Activated CD4-positive, alpha-beta memory T cell treated with anti-CD3 and anti-CD28 coated beads, Interleukin-2, amount 10 ng/mL, durations not matched to agents 7 days and 5 days (primary cell): ENCODE data around the gene COPS8. TPM values are rescaled to one million over a fixed set of nuclear protein-coding genes. Genes with fewer than 3 reads are reported as not detected.

ENCODE experiments used
- CTCF ChIA-PET: fragments of 350-600 bp; sonication (Branson Sonifier 250); formaldehyde crosslinking; loops from one replicate; lab custom pipeline; 2021; ENCODE audit warnings: antibody characterized with exemption, inconsistent platforms; lab: Charles Lee
- POLR2A ChIA-PET: fragments of 350-600 bp; sonication (Branson Sonifier 250); formaldehyde crosslinking; loops from one replicate; lab custom pipeline; 2021; ENCODE audit warnings: antibody characterized with exemption; lab: Charles Lee
- DNase-seq: peaks from one replicate; pipeline ENCODE4 v3.0.0-alpha.2; 2020
- H3K27ac Mint-ChIP-seq: one replicate; pipeline ENCODE4 v1.8.0; 2021; ENCODE audit warnings: mild to moderate bottlenecking, mixed read lengths
- H3K27me3 Mint-ChIP-seq: one replicate; pipeline ENCODE4 v1.8.0; 2021; ENCODE audit warnings: mixed read lengths
- H3K36me3 Mint-ChIP-seq: one replicate; pipeline ENCODE4 v1.8.0; 2021; ENCODE audit warnings: low read depth, mixed read lengths
- H3K4me1 Mint-ChIP-seq: one replicate; pipeline ENCODE4 v1.8.0; 2021; ENCODE audit warnings: mixed read lengths
- H3K4me3 Mint-ChIP-seq: one replicate; pipeline ENCODE4 v1.8.0; 2021; ENCODE audit warnings: mild to moderate bottlenecking, mixed read lengths
- H3K9me3 Mint-ChIP-seq: one replicate; pipeline ENCODE4 v1.8.0; 2021; ENCODE audit warnings: mixed read lengths
- total RNA-seq, 2 experiments: library from RNA; stranded (reverse); gene quantifications; one replicate each; pipeline ENCODE4 v1.2.3, GENCODE V29; 2021

COPS8 gene
- total RNA-seq, 2 experiments from 2014 or later = 42.6 to 44.0 TPM

- H3K27me3 Mint-ChIP-seq = no peaks in the 10 kb centered on the region
- H3K27ac Mint-ChIP-seq = no peak overlapping the region
- H3K36me3 Mint-ChIP-seq = peaks cover 35% of the 10 kb centered on the region
- no peak for DNase-seq
- no peak overlapping the region for H3K4me3 Mint-ChIP-seq
- CTCF ChIA-PET = interaction anchor here (0.9 to 1.8 kb wide), 2 partner anchors 11 to 26 kb away, joined by 3 to 4 read pairs; partner anchors contain the start of gene COPS8
- no peaks in the 10 kb centered on the region for H3K4me1 Mint-ChIP-seq
- no peaks in the 10 kb centered on the region for H3K9me3 Mint-ChIP-seq
- POLR2A ChIA-PET = interaction anchor here (3.3 kb wide), 1 partner anchor 10 kb away, joined by 21 read pairs; the partner anchor contains the start of gene COPS8
Measured at GRCh38 chr2:237096201-237096600, 10.5 kb downstream of the COPS8 start.

- ChIA-PET CTCF (interaction anchor here (1.8 kb wide), 1 partner anchor 12 kb away, joined by 4 read pairs; the partner anchor contains the start of gene COPS8), POLR2A (interaction anchor here (3.3 kb wide), 1 partner anchor 11 kb away, joined by 21 read pairs; the partner anchor contains the start of gene COPS8)
- no peak overlapping the region for H3K4me3 Mint-ChIP-seq
- DNase-seq = no peak
- H3K36me3 Mint-ChIP-seq = peaks cover 40% of the 10 kb centered on the region
- no peak overlapping the region for H3K27ac Mint-ChIP-seq
- H3K9me3 Mint-ChIP-seq = no peaks in the 10 kb centered on the region
- no peaks in the 10 kb centered on the region for H3K27me3 Mint-ChIP-seq
- no peaks in the 10 kb centered on the region for H3K4me1 Mint-ChIP-seq
Measured at GRCh38 chr2:237096911-237097310, 11.2 kb downstream of the COPS8 start.

GRCh38 chr2:237097326-237097910 lies 11.7 kb downstream of the COPS8 start:
- H3K27me3 Mint-ChIP-seq = no peaks in the 10 kb centered on the region
- POLR2A ChIA-PET = interaction anchor here (3.3 kb wide), 1 partner anchor 11 kb away, joined by 21 read pairs; the partner anchor contains the start of gene COPS8
- H3K4me1 Mint-ChIP-seq = no peaks in the 10 kb centered on the region
- no peaks in the 10 kb centered on the region for H3K9me3 Mint-ChIP-seq
- peaks cover 40% of the 10 kb centered on the region for H3K36me3 Mint-ChIP-seq
- no peak overlapping the region for H3K27ac Mint-ChIP-seq
- CTCF ChIA-PET = no interaction called here
- H3K4me3 Mint-ChIP-seq = no peak overlapping the region
- no peak for DNase-seq

- ChIA-PET POLR2A (interaction anchor here (1.0 kb wide), 1 partner anchor 12 kb away, joined by 3 read pairs; no protein-coding TSS in a partner anchor), CTCF (no interaction called here)
- Mint-ChIP-seq H3K9me3 (no peaks in the 10 kb centered on the region), H3K4me3 (no peak overlapping the region), H3K4me1 (no peaks in the 10 kb centered on the region), H3K27me3 (no peaks in the 10 kb centered on the region), H3K27ac (no peak overlapping the region), H3K36me3 (peaks cover 40% of the 10 kb centered on the region)
- no peak for DNase-seq
Measured at GRCh38 chr2:237097911-237098702, 12.4 kb downstream of the COPS8 start.

GRCh38 chr2:237099804-237100203 lies 14.1 kb downstream of the COPS8 start:
- H3K36me3 Mint-ChIP-seq = peaks cover 29% of the 10 kb centered on the region
- no peaks in the 10 kb centered on the region for H3K27me3 Mint-ChIP-seq
- ChIA-PET CTCF (no interaction called here), POLR2A (interaction anchor here (2.7 kb wide), 1 partner anchor 14 kb away, joined by 9 read pairs; the partner anchor contains the start of gene COPS8)
- no peak overlapping the region for H3K4me3 Mint-ChIP-seq
- H3K4me1 Mint-ChIP-seq = no peaks in the 10 kb centered on the region
- no peaks in the 10 kb centered on the region for H3K9me3 Mint-ChIP-seq
- no peak for DNase-seq
- H3K27ac Mint-ChIP-seq = no peak overlapping the region

GRCh38 chr2:237101118-237101979 lies 15.7 kb downstream of the COPS8 start:
- no peak overlapping the region for H3K27ac Mint-ChIP-seq
- peaks cover 26% of the 10 kb centered on the region for H3K36me3 Mint-ChIP-seq
- ChIA-PET CTCF (no interaction called here), POLR2A (interaction anchor here (2.7 kb wide), 1 partner anchor 16 kb away, joined by 9 read pairs; the partner anchor contains the start of gene COPS8)
- H3K4me1 Mint-ChIP-seq = no peaks in the 10 kb centered on the region
- DNase-seq = no peak
- H3K9me3 Mint-ChIP-seq = no peaks in the 10 kb centered on the region
- no peaks in the 10 kb centered on the region for H3K27me3 Mint-ChIP-seq
- no peak overlapping the region for H3K4me3 Mint-ChIP-seq

- no peaks in the 10 kb centered on the region for H3K9me3 Mint-ChIP-seq
- H3K4me1 Mint-ChIP-seq = no peaks in the 10 kb centered on the region
- no peak overlapping the region for H3K4me3 Mint-ChIP-seq
- ChIA-PET POLR2A (no interaction called here), CTCF (no interaction called here)
- H3K36me3 Mint-ChIP-seq = peaks cover 17% of the 10 kb centered on the region
- no peaks in the 10 kb centered on the region for H3K27me3 Mint-ChIP-seq
- no peak for DNase-seq
- no peak overlapping the region for H3K27ac Mint-ChIP-seq
Measured at GRCh38 chr2:237102428-237102827, 16.7 kb downstream of the COPS8 start.

- ChIA-PET POLR2A (no interaction called here), CTCF (no interaction called here)
- Mint-ChIP-seq H3K4me1 (no peaks in the 10 kb centered on the region), H3K27ac (no peak overlapping the region), H3K36me3 (peaks cover 3% of the 10 kb centered on the region), H3K9me3 (no peaks in the 10 kb centered on the region), H3K27me3 (no peaks in the 10 kb centered on the region), H3K4me3 (no peak overlapping the region)
- DNase-seq = no peak
Measured at GRCh38 chr2:237109421-237109934, 23.8 kb downstream of the COPS8 start.

GRCh38 chr2:237113026-237113795 lies 27.5 kb downstream of the COPS8 start:
- ChIA-PET POLR2A (no interaction called here), CTCF (interaction anchor here (2.1 kb wide), 1 partner anchor 9 kb away, joined by 4 read pairs; no protein-coding TSS in a partner anchor)
- Mint-ChIP-seq H3K4me3 (no peak overlapping the region), H3K27ac (no peak overlapping the region), H3K4me1 (no peaks in the 10 kb centered on the region), H3K9me3 (no peaks in the 10 kb centered on the region), H3K36me3 (no peaks in the 10 kb centered on the region), H3K27me3 (no peaks in the 10 kb centered on the region)
- no peak for DNase-seq

GRCh38 chr2:237115870-237116269 lies 30.2 kb downstream of the COPS8 start:
- DNase-seq = no peak
- ChIA-PET POLR2A (no interaction called here), CTCF (no interaction called here)
- no peaks in the 10 kb centered on the region for H3K9me3 Mint-ChIP-seq
- no peak overlapping the region for H3K4me3 Mint-ChIP-seq
- H3K27ac Mint-ChIP-seq = no peak overlapping the region
- no peaks in the 10 kb centered on the region for H3K36me3 Mint-ChIP-seq
- no peaks in the 10 kb centered on the region for H3K4me1 Mint-ChIP-seq
- H3K27me3 Mint-ChIP-seq = no peaks in the 10 kb centered on the region

- Mint-ChIP-seq H3K4me1 (no peaks in the 10 kb centered on the region), H3K9me3 (no peaks in the 10 kb centered on the region), H3K36me3 (no peaks in the 10 kb centered on the region), H3K27ac (no peak overlapping the region), H3K27me3 (no peaks in the 10 kb centered on the region), H3K4me3 (no peak overlapping the region)
- ChIA-PET CTCF (no interaction called here), POLR2A (no interaction called here)
- no peak for DNase-seq
Measured at GRCh38 chr2:237116431-237116830, 30.7 kb downstream of the COPS8 start.

GRCh38 chr2:237118025-237118424 lies 32.3 kb downstream of the COPS8 start:
- ChIA-PET CTCF (no interaction called here), POLR2A (no interaction called here)
- no peaks in the 10 kb centered on the region for H3K9me3 Mint-ChIP-seq
- no peak overlapping the region for H3K27ac Mint-ChIP-seq
- H3K4me3 Mint-ChIP-seq = no peak overlapping the region
- no peaks in the 10 kb centered on the region for H3K27me3 Mint-ChIP-seq
- DNase-seq = no peak
- H3K36me3 Mint-ChIP-seq = no peaks in the 10 kb centered on the region
- no peaks in the 10 kb centered on the region for H3K4me1 Mint-ChIP-seq
